GM10248 (cell line): ENCODE measurements around the gene GMPR.
A peak's percentile ranks its signal among the peaks of the same experiment; 100 is the strongest.

ENCODE experiments used
- CTCF ChIA-PET: fragments of 300-600 bp; sonication (Branson Sonifier 250); formaldehyde crosslinking; extraction: SDS; loops from one replicate; lab custom pipeline; 2021; ENCODE audit warnings: antibody characterized with exemption; lab: Yijun Ruan, JAX
- POLR2A ChIA-PET: fragments of 350-650 bp; sonication (Branson Sonifier 250); formaldehyde crosslinking; extraction: SDS; loops from one replicate; lab custom pipeline; 2020; ENCODE audit warnings: antibody characterized with exemption; lab: Yijun Ruan, JAX
- DNase-seq: peaks from one replicate; pipeline ENCODE4 v3.0.0; 2012; ENCODE audit errors: extremely low spot score
- CTCF ChIP-seq: IDR thresholded peaks from 2 replicates; pipeline ENCODE4 v1.5.1; 2012; ENCODE audit warnings: mild to moderate bottlenecking, low read depth; ENCODE audit errors: extremely low read depth, missing control alignments, control extremely low read depth

GMPR gene

GRCh38 chr6:16314296-16314695 lies 75.9 kb downstream of the GMPR start:
- no peak for DNase-seq
- ChIA-PET POLR2A (no interaction called here), CTCF (no interaction called here)
- no peak for TF ChIP-seq CTCF

DNA sequence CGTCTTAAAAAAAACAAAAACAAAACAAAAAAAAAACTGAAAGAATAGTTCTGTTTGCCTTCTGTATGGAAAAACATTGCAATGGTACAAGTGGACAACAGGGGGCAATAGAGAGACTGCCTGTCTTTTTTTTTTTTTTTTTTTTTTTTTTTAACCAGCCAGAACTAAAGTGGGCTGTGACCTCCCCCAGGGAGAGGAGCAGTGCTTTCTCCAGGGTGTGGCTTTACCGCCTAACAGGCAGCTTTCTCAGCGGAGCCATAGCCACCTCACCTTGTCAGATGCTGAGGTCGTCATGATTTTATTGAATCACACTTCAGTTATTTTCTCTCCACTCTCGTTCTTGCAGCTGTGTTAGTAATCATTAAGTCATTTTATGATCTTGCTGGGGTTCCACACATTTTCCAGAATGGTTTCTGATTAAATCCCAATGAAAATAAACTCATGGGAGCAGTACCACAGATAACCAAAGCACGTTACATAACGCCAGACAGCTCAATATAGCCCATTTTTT lies 78.4 kb downstream of the GMPR start:
- ChIA-PET CTCF (interaction anchor here (0.7 to 6.1 kb wide), 19 partner anchors 8 to 647 kb away, joined by 3 to 48 read pairs (median 4); no protein-coding TSS in a partner anchor), POLR2A (no interaction called here)
- peak; percentile 53 for TF ChIP-seq CTCF

DNA sequence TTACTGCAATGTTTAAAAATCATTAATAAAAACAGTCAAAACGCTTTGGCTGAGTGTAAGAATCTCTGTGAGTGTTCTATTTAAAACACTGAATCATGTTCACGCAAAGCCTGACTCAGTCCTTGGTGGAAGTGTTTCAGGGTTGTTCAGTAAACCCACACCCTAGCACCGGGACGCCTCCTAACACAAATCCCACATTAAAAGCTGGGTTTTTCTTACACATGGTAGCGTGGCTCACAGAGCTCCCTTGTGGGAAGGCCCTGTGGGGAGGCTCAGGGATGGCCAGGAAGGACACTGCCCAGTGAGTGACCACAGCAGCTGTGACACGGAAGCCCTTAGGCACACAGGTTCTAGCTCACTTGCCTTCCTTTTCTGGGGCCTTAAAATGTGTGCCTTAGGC lies 80.2 kb downstream of the GMPR start:
- DNase-seq = no peak
- POLR2A ChIA-PET = interaction anchor here (0.6 kb wide), 1 partner anchor 8 kb away, joined by 4 read pairs; no protein-coding TSS in a partner anchor
- CTCF ChIA-PET = interaction anchor here (1.0 to 6.1 kb wide), 5 partner anchors 10 to 453 kb away, joined by 3 to 48 read pairs (median 7); no protein-coding TSS in a partner anchor
- no peak for TF ChIP-seq CTCF

More for the DNA sequence above, 78.4 kb downstream of the GMPR start:
- peak; percentile 53 for DNase-seq

GRCh38 chr6:16318953-16319720 lies 80.8 kb downstream of the GMPR start:
- TF ChIP-seq CTCF = no peak
- ChIA-PET CTCF (interaction anchor here (1.0 to 6.1 kb wide), 8 partner anchors 8 to 452 kb away, joined by 3 to 48 read pairs (median 6); no protein-coding TSS in a partner anchor), POLR2A (interaction anchor here (0.6 kb wide), 1 partner anchor 9 kb away, joined by 4 read pairs; no protein-coding TSS in a partner anchor)
- no peak for DNase-seq

- TF ChIP-seq CTCF = no peak
- ChIA-PET POLR2A (no interaction called here), CTCF (interaction anchor here (1.0 to 6.1 kb wide), 5 partner anchors 9 to 444 kb away, joined by 3 to 48 read pairs (median 6); no protein-coding TSS in a partner anchor)
- peak; percentile 59 for DNase-seq
Measured at GRCh38 chr6:16319813-16320532, 81.6 kb downstream of the GMPR start.

- TF ChIP-seq CTCF = no peak
- ChIA-PET POLR2A (no interaction called here), CTCF (interaction anchor here (1.0 to 6.1 kb wide), 4 partner anchors 10 to 450 kb away, joined by 3 to 48 read pairs (median 8); no protein-coding TSS in a partner anchor)
- no peak for DNase-seq
Measured at GRCh38 chr6:16320533-16321340, 82.3 kb downstream of the GMPR start.
